Endodermal cell (in vitro differentiated cells): Measurements from ENCODE around the gene NPW. TPM values are rescaled to one million over a fixed set of nuclear protein-coding genes. Genes with fewer than 3 reads are reported as not detected.

ENCODE experiments used
- DNase-seq: peaks from one replicate; pipeline ENCODE4 v3.0.0-alpha.2; 2017
- H3K27ac ChIP-seq: 2 replicates; pipeline ENCODE4 v1.5.1; 2013; ENCODE audit warnings: mild to moderate bottlenecking, low read depth, low read length, moderate library complexity
- H3K27me3 ChIP-seq: 2 replicates; pipeline ENCODE4 v1.6.1; 2013; ENCODE audit warnings: mild to moderate bottlenecking, low read length, moderate library complexity; ENCODE audit not compliant: insufficient read depth, control insufficient read depth, poor library complexity, severe bottlenecking
- H3K36me3 ChIP-seq: 2 replicates; pipeline ENCODE4 v1.7.0; 2013; ENCODE audit warnings: mild to moderate bottlenecking, low read length, moderate library complexity; ENCODE audit not compliant: control insufficient read depth, insufficient read depth
- H3K4me1 ChIP-seq: one replicate; pipeline ENCODE4 v1.7.0; 2013; ENCODE audit warnings: low read length; ENCODE audit not compliant: control insufficient read depth, insufficient read depth
- H3K4me3 ChIP-seq: 2 replicates; pipeline ENCODE4 v1.5.1; 2013; ENCODE audit warnings: mild to moderate bottlenecking, low read length, moderate library complexity
- H3K9ac ChIP-seq: 2 replicates; pipeline ENCODE4 v1.6.1; 2013; ENCODE audit warnings: mild to moderate bottlenecking, low read length, moderate library complexity; ENCODE audit not compliant: poor library complexity, severe bottlenecking; ENCODE audit errors: extremely low read depth
- H3K9me3 ChIP-seq: 2 replicates; pipeline ENCODE4 v1.6.1; 2013; ENCODE audit warnings: mild to moderate bottlenecking, low read length, moderate library complexity; ENCODE audit not compliant: control insufficient read depth
- H3K27ac Mint-ChIP-seq: 2 replicates; pipeline ENCODE4 v1.8.0; 2020; ENCODE audit warnings: mixed read lengths
- H3K27me3 Mint-ChIP-seq: 2 replicates; pipeline ENCODE4 v1.8.0; 2021; ENCODE audit warnings: mild to moderate bottlenecking, mixed read lengths; ENCODE audit not compliant: insufficient read depth
- H3K36me3 Mint-ChIP-seq: 2 replicates; pipeline ENCODE4 v1.8.0; 2020; ENCODE audit warnings: low read depth, mixed read lengths
- H3K4me1 Mint-ChIP-seq: 2 replicates; pipeline ENCODE4 v1.8.0; 2020; ENCODE audit warnings: mixed read lengths
- H3K4me3 Mint-ChIP-seq: 2 replicates; pipeline ENCODE4 v1.8.0; 2020; ENCODE audit warnings: mild to moderate bottlenecking, moderate library complexity, mixed read lengths
- H3K9me3 Mint-ChIP-seq: 2 replicates; pipeline ENCODE4 v1.8.0; 2020; ENCODE audit warnings: mild to moderate bottlenecking, mixed read lengths
- CTCF ChIP-seq: fragments of 200-600 bp; sonication (generic); conservative IDR thresholded peaks from 2 replicates; pipeline ENCODE4 v1.5.0; 2021; ENCODE audit warnings: antibody characterized with exemption, mild to moderate bottlenecking
- WGBS, 2 experiments: methylation state at CpG; one replicate each; pipeline versions ENCODE4 v1.1.5 to v1.1.7; 2013; ENCODE audit warnings: missing lambda C conversion rate in 2 of 2, mixed read lengths in 1 of 2; ENCODE audit not compliant: insufficient coverage in 1 of 2, insufficient read length in 1 of 2; 5-methylcytosine and 5-hydroxymethylcytosine counted together
- total RNA-seq, 2 donors: library from RNA; stranded (reverse); fragmentation: NEBNext Ultra II Directional in 1 of 2; extraction: Animal tissue kit (Norgen Biotek cat#: 25700) in 1 of 2; gene quantifications; 2 replicates in 1 of 2; 3 replicates in 1 of 2; pipeline ENCODE4 v1.2.1, GENCODE V29; 2021

Gene NPW
- total RNA-seq, 2 donors from 2014 or later = 1.2 to 1.9 TPM

GRCh38 chr16:2001456-2002355 is 17.9 kb upstream of the NPW start:
- Histone ChIP-seq H3K9me3 (no peaks in the 10 kb centered on the region), H3K4me3 (no peak overlapping the region), H3K27me3 (no peaks in the 10 kb centered on the region), H3K4me1 (peaks cover 9% of the 10 kb centered on the region), H3K9ac (no peak overlapping the region), H3K27ac (no peak overlapping the region), H3K36me3 (peaks cover 40% of the 10 kb centered on the region)
- Mint-ChIP-seq H3K27ac (no peak overlapping the region), H3K4me3 (no peak overlapping the region), H3K36me3 (peaks cover 25% of the 10 kb centered on the region), H3K4me1 (peaks cover 7% of the 10 kb centered on the region), H3K9me3 (no peaks in the 10 kb centered on the region), H3K27me3 (no peaks in the 10 kb centered on the region)
- WGBS, 2 experiments = 93 to 95% methylated on average over 37 to 53 of the region's 53 CpGs
- no peak for TF ChIP-seq CTCF
- no peak for DNase-seq

DNA sequence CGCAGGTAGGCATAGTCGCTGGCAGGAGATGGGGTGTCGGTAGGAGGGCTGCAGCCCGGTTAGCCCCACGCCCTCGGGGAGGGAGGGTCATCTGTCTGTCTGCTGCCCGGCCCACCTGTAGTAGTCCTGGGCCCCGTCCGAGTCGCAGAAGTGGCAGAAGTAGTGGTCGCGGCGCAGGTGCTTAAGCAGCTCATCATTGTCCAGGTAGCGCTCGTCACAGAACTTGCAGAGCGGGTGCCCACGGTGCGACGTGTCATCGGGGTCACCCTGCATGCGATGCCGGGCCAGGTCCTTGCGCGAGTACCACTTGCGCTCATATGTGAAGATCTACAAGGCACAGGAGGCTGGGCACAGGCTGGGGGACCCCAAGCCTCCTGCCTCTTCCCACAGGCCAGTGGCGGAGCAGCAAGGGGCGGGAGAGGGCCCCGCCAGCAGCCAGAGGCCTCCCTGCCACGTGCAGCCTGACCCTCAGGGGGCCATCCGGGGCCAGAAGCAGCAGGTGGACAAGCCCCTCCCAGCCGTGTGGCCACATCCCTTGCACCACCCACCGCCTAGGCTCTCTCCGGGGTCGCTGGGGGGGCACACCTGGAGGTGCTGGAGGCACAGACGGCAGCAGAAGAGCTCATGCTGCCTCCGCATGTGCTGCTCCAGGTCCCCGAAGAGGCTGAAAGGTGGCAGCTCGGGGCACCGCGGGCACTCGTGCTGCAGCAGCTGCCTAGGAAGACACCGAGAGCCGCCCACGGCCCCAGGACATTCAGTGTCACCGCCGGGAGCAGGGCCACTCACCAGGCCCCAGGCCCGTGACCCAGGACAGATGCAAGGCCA is 17.0 kb upstream of the NPW start:
- peaks cover 13% of the 10 kb centered on the region for H3K4me1 ChIP-seq
- H3K27me3 ChIP-seq = no peaks in the 10 kb centered on the region
- Mint-ChIP-seq H3K4me1 (peaks cover 9% of the 10 kb centered on the region), H3K36me3 (peaks cover 22% of the 10 kb centered on the region), H3K9me3 (no peaks in the 10 kb centered on the region), H3K4me3 (no peak overlapping the region), H3K27me3 (no peaks in the 10 kb centered on the region), H3K27ac (no peak overlapping the region)
- no peak overlapping the region for H3K4me3 ChIP-seq
- no peak overlapping the region for H3K9ac ChIP-seq
- H3K27ac ChIP-seq = no peak overlapping the region
- TF ChIP-seq CTCF = no peak
- DNase-seq = no peak
- 96 to 97% methylated on average over 29 to 47 of the region's 47 CpGs for WGBS, 2 experiments
- H3K9me3 ChIP-seq = no peaks in the 10 kb centered on the region
- H3K36me3 ChIP-seq = peaks cover 38% of the 10 kb centered on the region

- Mint-ChIP-seq H3K4me1 (peaks cover 14% of the 10 kb centered on the region), H3K9me3 (no peaks in the 10 kb centered on the region), H3K36me3 (peaks cover 20% of the 10 kb centered on the region), H3K27me3 (no peaks in the 10 kb centered on the region), H3K27ac (no peak overlapping the region), H3K4me3 (no peak overlapping the region)
- TF ChIP-seq CTCF = no peak
- no peaks in the 10 kb centered on the region for H3K9me3 ChIP-seq
- H3K27ac ChIP-seq = no peak overlapping the region
- 93 to 100% methylated on average over 3 to 8 of the region's 8 CpGs for WGBS, 2 experiments
- H3K4me1 ChIP-seq = peaks cover 20% of the 10 kb centered on the region
- H3K9ac ChIP-seq = no peak overlapping the region
- DNase-seq = no peak
- H3K27me3 ChIP-seq = no peaks in the 10 kb centered on the region
- peaks cover 39% of the 10 kb centered on the region for H3K36me3 ChIP-seq
- no peak overlapping the region for H3K4me3 ChIP-seq
Measured at GRCh38 chr16:2003231-2003826, 16.3 kb upstream of the NPW start.
